ENCODE measurements around the gene SMAD3.

DNA sequence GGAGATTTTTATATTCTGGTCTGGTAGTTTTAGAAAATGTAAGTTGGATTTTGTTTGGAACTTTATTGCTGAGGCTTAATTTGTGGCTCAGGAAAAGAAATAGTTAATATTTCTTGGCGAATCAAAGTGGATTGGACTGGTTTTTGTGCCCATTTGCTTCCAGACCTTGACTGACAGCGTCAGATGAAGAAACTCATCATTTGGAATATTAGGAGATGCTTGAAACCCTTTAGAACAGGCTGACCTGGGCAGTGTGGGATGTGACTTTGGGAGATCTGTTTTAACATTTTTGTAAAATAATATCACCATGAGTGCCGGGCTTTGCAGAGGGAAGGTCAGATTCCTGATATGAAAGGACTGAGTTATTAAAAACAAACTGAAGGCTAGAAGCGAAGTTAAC is 106.1 kb downstream of the SMAD3 start:
- TF ChIP-seq POLR2AphosphoS5 (IDR thresholded peaks at IDR 0.05) = no peak
- no peak for TF ChIP-seq CTCF (IDR thresholded peaks at IDR 0.05)
- TF ChIP-seq POLR2A (IDR thresholded peaks at IDR 0.05; ENCODE audit: low read depth) = no peak
- TF ChIP-seq EP300 (IDR thresholded peaks at IDR 0.05) = no peak

Measured in esophagus muscularis mucosa (tissue), 4 donors.